ENCODE results near the gene COL20A1. TPM values are rescaled to one million over a fixed set of nuclear protein-coding genes. Genes with fewer than 3 reads are reported as not detected.
A peak's percentile ranks its signal among the peaks of the same experiment; 100 is the strongest.

COL20A1 gene
- total and polyA plus RNA-seq, 2 of the 13 experiments (the other 11 are each of a cell fraction or from before 2014, with no cell fraction given): not detected

DNA sequence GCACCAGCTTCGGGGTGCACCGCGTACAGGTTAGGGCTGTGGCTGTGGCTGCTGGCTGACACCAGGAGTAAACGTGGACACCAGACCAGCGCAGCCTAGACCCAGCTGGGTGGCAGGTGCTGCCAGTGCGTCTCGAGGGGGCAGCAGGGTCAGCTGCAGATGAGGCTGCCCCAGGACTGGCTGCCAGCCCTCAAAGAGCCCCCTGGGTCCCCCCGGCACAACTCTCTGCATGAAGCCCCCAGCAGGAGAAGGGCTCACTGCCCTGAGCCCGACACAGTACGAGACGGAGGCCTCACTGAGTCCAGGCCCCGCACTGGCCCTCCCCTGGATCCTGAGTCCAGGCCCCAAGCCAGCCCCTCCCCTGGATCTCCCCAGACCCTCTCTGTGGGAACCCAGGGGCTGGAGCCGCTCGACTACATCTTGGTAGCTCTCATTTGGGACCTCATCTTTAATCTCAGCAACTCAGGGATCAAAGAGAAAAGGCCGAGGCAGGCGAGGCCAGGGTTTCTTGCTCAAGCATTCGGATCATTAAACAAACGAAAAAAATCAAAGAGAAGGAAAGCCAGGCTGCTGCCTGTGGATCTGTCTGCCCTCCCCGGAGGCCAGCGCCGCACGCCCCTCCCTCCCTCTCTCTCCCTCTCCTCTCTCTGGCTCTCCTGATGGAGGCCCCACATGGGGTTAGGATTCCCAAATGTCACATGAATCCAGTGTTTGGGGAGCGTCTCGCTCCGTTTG is 31.8 kb upstream of the COL20A1 start (continued):
- no peak for TF ChIP-seq PPARG (CRISPR knock-in tag; conservative IDR thresholded peaks at IDR 0.05)
- TF ChIP-seq, protein P1, sequence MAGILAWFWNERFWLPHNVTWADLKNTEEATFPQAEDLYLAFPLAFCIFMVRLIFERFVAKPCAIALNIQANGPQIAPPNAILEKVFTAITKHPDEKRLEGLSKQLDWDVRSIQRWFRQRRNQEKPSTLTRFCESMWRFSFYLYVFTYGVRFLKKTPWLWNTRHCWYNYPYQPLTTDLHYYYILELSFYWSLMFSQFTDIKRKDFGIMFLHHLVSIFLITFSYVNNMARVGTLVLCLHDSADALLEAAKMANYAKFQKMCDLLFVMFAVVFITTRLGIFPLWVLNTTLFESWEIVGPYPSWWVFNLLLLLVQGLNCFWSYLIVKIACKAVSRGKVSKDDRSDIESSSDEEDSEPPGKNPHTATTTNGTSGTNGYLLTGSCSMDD (CRISPR knock-in tag; IDR thresholded peaks at IDR 0.05): no peak
- no peak for TF ChIP-seq RCOR2 (CRISPR knock-in tag; IDR thresholded peaks at IDR 0.05)
- no peak for TF ChIP-seq TP53 (CRISPR knock-in tag; conservative IDR thresholded peaks at IDR 0.05)
- TF ChIP-seq JUND (CRISPR knock-in tag; IDR thresholded peaks at IDR 0.05): 0 out of 2 replicates have a peak, but pooled peaks have one; percentile 24
- TF ChIP-seq KLF13 (CRISPR knock-in tag; IDR thresholded peaks at IDR 0.05): no peak
- TF ChIP-seq GLI4 (CRISPR knock-in tag; IDR thresholded peaks at IDR 0.05; ENCODE audit: borderline replicate concordance): no peak
- TF ChIP-seq, protein P2, sequence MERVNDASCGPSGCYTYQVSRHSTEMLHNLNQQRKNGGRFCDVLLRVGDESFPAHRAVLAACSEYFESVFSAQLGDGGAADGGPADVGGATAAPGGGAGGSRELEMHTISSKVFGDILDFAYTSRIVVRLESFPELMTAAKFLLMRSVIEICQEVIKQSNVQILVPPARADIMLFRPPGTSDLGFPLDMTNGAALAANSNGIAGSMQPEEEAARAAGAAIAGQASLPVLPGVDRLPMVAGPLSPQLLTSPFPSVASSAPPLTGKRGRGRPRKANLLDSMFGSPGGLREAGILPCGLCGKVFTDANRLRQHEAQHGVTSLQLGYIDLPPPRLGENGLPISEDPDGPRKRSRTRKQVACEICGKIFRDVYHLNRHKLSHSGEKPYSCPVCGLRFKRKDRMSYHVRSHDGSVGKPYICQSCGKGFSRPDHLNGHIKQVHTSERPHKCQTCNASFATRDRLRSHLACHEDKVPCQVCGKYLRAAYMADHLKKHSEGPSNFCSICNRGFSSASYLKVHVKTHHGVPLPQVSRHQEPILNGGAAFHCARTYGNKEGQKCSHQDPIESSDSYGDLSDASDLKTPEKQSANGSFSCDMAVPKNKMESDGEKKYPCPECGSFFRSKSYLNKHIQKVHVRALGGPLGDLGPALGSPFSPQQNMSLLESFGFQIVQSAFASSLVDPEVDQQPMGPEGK (CRISPR knock-in tag; IDR thresholded peaks at IDR 0.05): peak; percentile 69
- TF ChIP-seq CEBPB (IDR thresholded peaks at IDR 0.05; ENCODE audit: borderline replicate concordance, low read depth, low read length): peak; percentile 52
- TF ChIP-seq MTF2 (CRISPR knock-in tag; IDR thresholded peaks at IDR 0.05; ENCODE audit: borderline replicate concordance): peak; percentile 77; the same call in 1 of the 2 replicates
